Neural cell (in vitro differentiated cells): ENCODE data around the gene PHOSPHO2. TPM values are rescaled to one million over a fixed set of nuclear protein-coding genes. Genes with fewer than 3 reads are reported as not detected.

Source experiments
- H2AFZ ChIP-seq: fragments of 200-600, 300-800 bp; sonication (generic), shearing (Covaris generic); 2 replicates; pipeline ENCODE4 v1.6.0; 2014; ENCODE audit warnings: low read depth, mild to moderate bottlenecking, antibody characterized with exemption, low read length, moderate library complexity
- H3F3A ChIP-seq: fragments of 200-600 bp; shearing (Covaris generic); 2 replicates; pipeline ENCODE4 v1.6.1; 2016; ENCODE audit warnings: mild to moderate bottlenecking, moderate library complexity, mixed read lengths, antibody characterized with exemption, low read length; ENCODE audit not compliant: insufficient read depth, poor library complexity, severe bottlenecking
- H3K27ac ChIP-seq: fragments of 200-600, 300-800 bp; sonication (generic), shearing (Covaris generic); 2 replicates; pipeline ENCODE4 v1.5.1; 2014; ENCODE audit warnings: mild to moderate bottlenecking, low read length, moderate library complexity
- H3K27me3 ChIP-seq: fragments of 300-800, 200-600 bp; sonication (generic), shearing (Covaris generic); 2 replicates; pipeline ENCODE4 v1.6.0; 2014; ENCODE audit warnings: mild to moderate bottlenecking, low read depth, low read length, moderate library complexity; ENCODE audit not compliant: insufficient read depth
- H3K36me3 ChIP-seq: fragments of 300-800, 200-600 bp; sonication (generic), shearing (Covaris generic); 2 replicates; pipeline ENCODE4 v1.5.1; 2014; ENCODE audit warnings: mild to moderate bottlenecking, antibody characterized with exemption, low read length, moderate library complexity; ENCODE audit not compliant: insufficient read depth
- H3K4me2 ChIP-seq: fragments of 300-800, 200-600 bp; sonication (generic), shearing (Covaris generic); 2 replicates; pipeline ENCODE4 v1.6.0; 2014; ENCODE audit warnings: mild to moderate bottlenecking, low read length
- H3K4me3 ChIP-seq: fragments of 300-800, 200-600 bp; sonication (generic), shearing (Covaris generic); 2 replicates; pipeline ENCODE4 v1.5.1; 2014; ENCODE audit warnings: mild to moderate bottlenecking, low read length, moderate library complexity
- H3K79me2 ChIP-seq: fragments of 200-600 bp; shearing (Covaris generic); replicated peaks from 2 replicates; pipeline ENCODE4 v1.6.0; 2014; ENCODE audit warnings: mild to moderate bottlenecking, low read length, moderate library complexity; ENCODE audit not compliant: insufficient read depth
- H3K9ac ChIP-seq: fragments of 300-800, 200-600 bp; sonication (generic), shearing (Covaris generic); 2 replicates; pipeline ENCODE4 v1.6.1; 2016; ENCODE audit warnings: mild to moderate bottlenecking, low read length, mixed read lengths
- H3K9me2 ChIP-seq: fragments of 200-600 bp; shearing (Covaris generic); 2 replicates; pipeline ENCODE4 v1.6.1; 2016; ENCODE audit warnings: mild to moderate bottlenecking, low read length, mixed read lengths; ENCODE audit not compliant: insufficient read depth
- H3K9me3 ChIP-seq: fragments of 200-600, 300-800 bp; sonication (generic), shearing (Covaris generic); 2 replicates; pipeline ENCODE4 v1.6.1; 2016; ENCODE audit warnings: mild to moderate bottlenecking, mixed run types, low read length, moderate library complexity, mixed read lengths
- H4K20me1 ChIP-seq: fragments of 200-600 bp; shearing (Covaris generic); 2 replicates; pipeline ENCODE4 v1.6.1; 2016; ENCODE audit warnings: mild to moderate bottlenecking, mixed run types; ENCODE audit not compliant: insufficient read depth
- CTCF ChIP-seq: fragments of 450-650 bp; IDR thresholded peaks from 2 replicates; pipeline ENCODE4 v1.5.1; 2014; ENCODE audit warnings: antibody characterized with exemption, mild to moderate bottlenecking, moderate library complexity; ENCODE audit not compliant: poor library complexity, severe bottlenecking
- EP300 ChIP-seq: fragments of 450-650 bp; conservative IDR thresholded peaks from 2 replicates; pipeline ENCODE4 v1.6.1; 2014; ENCODE audit warnings: antibody characterized with exemption, mild to moderate bottlenecking, moderate library complexity; ENCODE audit not compliant: poor library complexity, severe bottlenecking
- EZH2 ChIP-seq: fragments of 200-600, 300-800 bp; shearing (Covaris generic), sonication (generic); IDR thresholded peaks from 2 replicates; pipeline ENCODE4 v1.6.1; 2014; ENCODE audit warnings: antibody characterized with exemption, low read length, borderline replicate concordance, mild to moderate bottlenecking; ENCODE audit not compliant: insufficient read depth, poor library complexity, severe bottlenecking
- MXI1 ChIP-seq: fragments of 450-650 bp; conservative IDR thresholded peaks from 2 replicates; pipeline ENCODE4 v1.6.1; 2014; ENCODE audit warnings: antibody characterized with exemption, mild to moderate bottlenecking; ENCODE audit not compliant: poor library complexity, severe bottlenecking
- POLR2AphosphoS5 ChIP-seq: IDR thresholded peaks from 2 replicates; pipeline ENCODE4 v1.6.1; 2012
- RAD21 ChIP-seq: fragments of 450-650 bp; conservative IDR thresholded peaks from 2 replicates; pipeline ENCODE4 v1.6.1; 2014; ENCODE audit warnings: antibody characterized with exemption, mild to moderate bottlenecking, moderate library complexity
- REST ChIP-seq: IDR thresholded peaks from 2 replicates; pipeline ENCODE4 v1.6.1; 2012; ENCODE audit warnings: borderline replicate concordance
- SMC3 ChIP-seq: fragments of 450-650 bp; conservative IDR thresholded peaks from 2 replicates; pipeline ENCODE4 v1.6.1; 2014; ENCODE audit warnings: antibody characterized with exemption, mild to moderate bottlenecking, moderate library complexity; ENCODE audit not compliant: poor library complexity
- TAF1 ChIP-seq: IDR thresholded peaks from 2 replicates; pipeline ENCODE4 v1.6.1; 2012; ENCODE audit warnings: low read depth
- polyA plus RNA-seq: library from polyadenylated mRNA; depleted of rRNA; stranded (reverse); fragments of >200 nt; gene quantifications from 2 replicates; pipeline ENCODE4 v1.2.3, GENCODE V29; 2014

Gene PHOSPHO2
- polyA plus RNA-seq, 1 donor from 2014 or later: 25.4 TPM

- Histone ChIP-seq H2AFZ (no peak overlapping the region), H3K27ac (no peak overlapping the region), H3K9me2 (no peaks in the 10 kb centered on the region), H3F3A (no peaks in the 10 kb centered on the region), H3K27me3 (no peaks in the 10 kb centered on the region), H3K4me3 (no peak overlapping the region), H3K4me2 (no peak overlapping the region), H4K20me1 (no peaks in the 10 kb centered on the region), H3K9ac (no peak overlapping the region), H3K9me3 (no peaks in the 10 kb centered on the region), H3K36me3 (no peaks in the 10 kb centered on the region), H3K79me2 (no peaks in the 10 kb centered on the region)
- TF ChIP-seq REST: no peak
- no peak for TF ChIP-seq MXI1
- no peak for TF ChIP-seq POLR2AphosphoS5
- no peak for TF ChIP-seq EZH2
- TF ChIP-seq RAD21: no peak
- no peak for TF ChIP-seq CTCF
- no peak for TF ChIP-seq TAF1
- no peak for TF ChIP-seq SMC3
- TF ChIP-seq EP300: no peak
Observed at GRCh38 chr2:169711751-169712509, 17.7 kb downstream of the PHOSPHO2 start.

GRCh38 chr2:169712791-169713227 lies 18.5 kb downstream of the PHOSPHO2 start:
- Histone ChIP-seq H2AFZ (no peak overlapping the region), H3K27me3 (no peaks in the 10 kb centered on the region)
- TF ChIP-seq SMC3 (no peak), POLR2AphosphoS5 (no peak)

More at GRCh38 chr2:169712791-169713227, 18.5 kb downstream of the PHOSPHO2 start:
- no peaks in the 10 kb centered on the region for H3K79me2 ChIP-seq
- H3K4me3 ChIP-seq: no peak overlapping the region
- H3K9me3 ChIP-seq: no peaks in the 10 kb centered on the region
- no peaks in the 10 kb centered on the region for H3F3A ChIP-seq
- no peaks in the 10 kb centered on the region for H4K20me1 ChIP-seq
- no peaks in the 10 kb centered on the region for H3K36me3 ChIP-seq
- no peaks in the 10 kb centered on the region for H3K9me2 ChIP-seq
- H3K4me2 ChIP-seq: no peak overlapping the region
- no peak overlapping the region for H3K9ac ChIP-seq
- H3K27ac ChIP-seq: no peak overlapping the region
